GM12878 (cell line): ENCODE data around the gene NRP1. TPM values are rescaled to one million over a fixed set of nuclear protein-coding genes. Genes with fewer than 3 reads are reported as not detected.

Experiments
- ATAC-seq: fragments of 200-7000 bp; cut with Tn5 transposase; 3 replicates; pipeline ENCODE4 v1.9.1; 2020; ENCODE audit warnings: mild to moderate bottlenecking, moderate library complexity
- BruUV-seq: library from RNA; stranded (reverse); fragments of 400-500 nt; replicated peaks from 2 replicates; lab custom pipeline; 2021; lab: Mats Ljungman, UMichigan
- CTCF ChIA-PET: fragments of 300-600 bp; sonication (Branson Sonifier 250); formaldehyde crosslinking; extraction: SDS; loops from one replicate; lab custom pipeline; 2021; ENCODE audit warnings: inconsistent platforms; lab: Yijun Ruan, JAX
- POLR2A ChIA-PET: fragments of 350-600 bp; formaldehyde crosslinking; extraction: SDS; loops from one replicate; lab custom pipeline; 2021; ENCODE audit warnings: inconsistent platforms; lab: Charles Lee
- RAD21 ChIA-PET: fragments of 300-600 bp; sonication (Branson Sonifier 250); formaldehyde crosslinking; loops from one replicate; lab custom pipeline; 2023; ENCODE audit warnings: antibody characterized with exemption; ENCODE audit not compliant: unreplicated experiment; lab: Charles Lee
- SMC1A ChIA-PET: fragments of 300-600 bp; sonication (Branson Sonifier 250); formaldehyde crosslinking; loops from one replicate; lab custom pipeline; 2023; ENCODE audit not compliant: unreplicated experiment, uncharacterized antibody; lab: Charles Lee
- DNase-seq: peaks from one replicate; pipeline ENCODE4 v3.0.0-alpha.2; 2011; ENCODE audit warnings: low read depth, low spot score
- FAIRE-seq: peaks from 3 replicates; lab custom pipeline; 2011; peaks lifted over from hg19 to GRCh38; lab: Jason Lieb, UNC
- H2AFZ ChIP-seq: 2 replicates; pipeline ENCODE4 v1.6.0; 2011; ENCODE audit warnings: low read depth, low read length, control low read depth; ENCODE audit not compliant: control insufficient read depth
- H3K27ac ChIP-seq: 2 replicates; pipeline ENCODE4 v1.5.1; 2011; ENCODE audit warnings: control low read depth; ENCODE audit not compliant: control insufficient read depth, insufficient read depth
- H3K27me3 ChIP-seq, 2 experiments: replicated peaks in 1 of 2; 2 replicates each; pipeline versions ENCODE4 v1.6.0 to v1.6.1; 2011; ENCODE audit warnings: low read length in 1 of 2; ENCODE audit not compliant: control insufficient read depth in 2 of 2, insufficient read depth in 2 of 2
- H3K36me3 ChIP-seq, 2 experiments: 2 replicates each; pipeline ENCODE4 v1.5.1; 2011; ENCODE audit warnings: low read length in 1 of 2; ENCODE audit not compliant: control insufficient read depth in 2 of 2, insufficient read depth in 2 of 2
- H3K4me1 ChIP-seq: 2 replicates; pipeline ENCODE4 v1.6.1; 2011; ENCODE audit warnings: mild to moderate bottlenecking, low read length, moderate library complexity, mixed read lengths; ENCODE audit not compliant: control insufficient read depth, insufficient read depth
- H3K4me2 ChIP-seq: 2 replicates; pipeline ENCODE4 v1.6.0; 2011; ENCODE audit warnings: control low read depth; ENCODE audit not compliant: control insufficient read depth, insufficient read depth
- H3K4me3 ChIP-seq: fragments of 200-600 bp; sonication (generic); 2 replicates; pipeline ENCODE4 v1.5.1; 2016
- H3K79me2 ChIP-seq: 2 replicates; pipeline ENCODE4 v1.6.0; 2011; ENCODE audit warnings: low read length; ENCODE audit not compliant: control insufficient read depth, insufficient read depth
- H3K9ac ChIP-seq: 2 replicates; pipeline ENCODE4 v1.8.0; 2011; ENCODE audit warnings: low read length, control low read depth, mixed read lengths; ENCODE audit not compliant: control insufficient read depth, insufficient read depth
- H3K9me3 ChIP-seq: replicated peaks from 3 replicates; pipeline ENCODE4 v1.5.1; 2011; ENCODE audit warnings: mild to moderate bottlenecking, low read length; ENCODE audit not compliant: control insufficient read depth, insufficient read depth
- H4K20me1 ChIP-seq: 2 replicates; pipeline ENCODE4 v1.6.0; 2011; ENCODE audit not compliant: control insufficient read depth, insufficient read depth
- BACH1 ChIP-seq: fragments of 450-650 bp; IDR thresholded peaks from 2 replicates; pipeline ENCODE4 v1.6.1; 2017; ENCODE audit warnings: mild to moderate bottlenecking, borderline replicate concordance
- BHLHE40 ChIP-seq, 2 experiments: fragments of 450-650 bp in 1 of 2; IDR thresholded peaks; 2 replicates each; pipeline ENCODE4 v1.6.1; 2011 to 2017; ENCODE audit warnings: low read depth in 2 of 2, borderline replicate concordance in 1 of 2, improper control_type of control experiment in 1 of 2, low read length in 1 of 2, mild to moderate bottlenecking in 1 of 2
- CEBPB ChIP-seq, 2 experiments: fragments of 150-350 bp in 1 of 2; IDR thresholded peaks; 2 replicates each; pipeline ENCODE4 v1.6.1; 2012 to 2014; ENCODE audit warnings: low read depth in 2 of 2, low read length in 2 of 2, borderline replicate concordance in 1 of 2, inconsistent platforms in 1 of 2
- CREB1 ChIP-seq: IDR thresholded peaks from 2 replicates; pipeline ENCODE4 v1.6.1; 2012; ENCODE audit warnings: low read depth, mild to moderate bottlenecking, inconsistent platforms
- ESRRA ChIP-seq: IDR thresholded peaks from 2 replicates; pipeline ENCODE4 v1.6.1; 2012; ENCODE audit warnings: mild to moderate bottlenecking, low read length, improper control_type of control experiment
- IRF4 ChIP-seq: IDR thresholded peaks from 2 replicates; pipeline ENCODE4 v1.6.1; 2011; ENCODE audit warnings: low read depth, low read length
- JUNB ChIP-seq: IDR thresholded peaks from 2 replicates; pipeline ENCODE4 v1.6.1; 2016; ENCODE audit warnings: antibody characterized with exemption, mild to moderate bottlenecking
- KDM1A ChIP-seq: fragments of 200-600 bp; sonication (generic); IDR thresholded peaks from 2 replicates; pipeline ENCODE4 v1.6.1; 2016; ENCODE audit warnings: borderline replicate concordance
- NBN ChIP-seq: fragments of 450-650 bp; IDR thresholded peaks from 2 replicates; pipeline ENCODE4 v1.6.1; 2016
- RCOR1 ChIP-seq: conservative IDR thresholded peaks from 2 replicates; pipeline ENCODE4 v1.6.1; 2012; ENCODE audit warnings: low read depth, low read length, improper control_type of control experiment
- SREBF2 ChIP-seq: IDR thresholded peaks from 2 replicates; pipeline ENCODE4 v1.6.1; 2012; ENCODE audit warnings: mild to moderate bottlenecking, low read length
- TAF1 ChIP-seq: IDR thresholded peaks from 2 replicates; pipeline ENCODE4 v1.6.1; 2011; ENCODE audit warnings: mild to moderate bottlenecking, low read depth, low read length, borderline replicate concordance
- WGBS: methylation state at CpG from one replicate; pipeline ENCODE4 v1.1.6; 2016; ENCODE audit warnings: low lambda C conversion rate; ENCODE audit not compliant: insufficient replicate concordance, insufficient coverage; ENCODE audit errors: missing lambda C conversion rate; 5-methylcytosine and 5-hydroxymethylcytosine counted together
- in situ Hi-C: fragments of 300-500 bp; cut with MboI; formaldehyde crosslinking; loops from 9 replicates; pipeline ENCODE4 v1.14.3; 2018; ENCODE audit warnings: mixed read lengths
- intact Hi-C: fragments of 100-400 bp; cut with micrococcal nuclease; formaldehyde crosslinking; loops from one replicate; pipeline ENCODE4 v1.14.2; 2022; ENCODE audit not compliant: unreplicated experiment
- polyA plus RNA-seq, 11 experiments: library from polyadenylated mRNA; depleted of rRNA in 4 of 11; unstranded in 6 of 11; stranded (reverse) in 5 of 11; fragments of >200 nt; fragmentation: Nextera tagmentation in 4 of 11; fragmentation: Illumina TruSeq in 1 of 11; extraction: Ambion mirVana in 4 of 11; extraction: Trizol in 1 of 11; gene quantifications; 1 replicate in 1 of 11; 2 replicates in 10 of 11; pipeline versions ENCODE4 v1.2.1 to v1.2.3, GENCODE V29; 2011 to 2016; ENCODE audit warnings: inconsistent platforms in 2 of 11, missing spikeins in 2 of 11, low read depth in 1 of 11
- total RNA-seq, 4 experiments: library from RNA; depleted of rRNA in 3 of 4; stranded (reverse); fragments of >200 nt in 3 of 4; fragmentation: Illumina TruSeq in 1 of 4; extraction: Trizol in 1 of 4; gene quantifications; 2 replicates each; pipeline versions ENCODE4 v1.2.1 to v1.2.3, GENCODE V29; 2013 to 2021
- TF ChIP-seq, protein P1 (sequence below): IDR thresholded peaks from 2 replicates; pipeline ENCODE4 v1.6.1; 2012; ENCODE audit warnings: mild to moderate bottlenecking, low read depth, low read length

The NRP1 gene
- total and polyA plus RNA-seq, 10 of the 15 experiments (the other 5 are each of a cell fraction or from before 2014, with no cell fraction given) = 0.11 to 12.1 (median 0.52) TPM

DNA sequence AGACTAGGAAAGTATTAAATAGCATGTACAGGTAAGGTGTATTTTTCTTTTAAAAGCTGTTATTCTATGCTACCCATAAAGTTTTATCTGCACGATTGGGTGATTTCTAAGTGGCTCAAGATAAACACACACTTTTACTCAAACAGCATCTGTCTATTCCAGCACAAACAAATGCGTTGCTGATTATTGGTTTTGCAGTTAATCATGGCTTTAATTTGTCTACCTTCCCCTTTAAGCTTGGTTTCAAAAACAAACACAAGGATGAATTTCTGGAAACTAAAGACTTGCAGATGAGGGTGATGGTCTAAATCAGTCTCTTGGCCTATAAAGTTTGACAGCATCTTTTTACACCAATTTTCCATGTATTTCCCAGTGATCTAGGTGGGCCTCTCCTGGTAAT lies 94.2 kb downstream of the NRP1 start:
- Histone ChIP-seq H3K27me3 (no peaks in the 10 kb centered on the region), H3K4me2 (no peak overlapping the region), H3K9ac (no peak overlapping the region), H3K36me3 (no peaks in the 10 kb centered on the region), H3K9me3 (no peaks in the 10 kb centered on the region), H3K27ac (no peak overlapping the region), H2AFZ (no peak overlapping the region), H3K4me3 (no peak overlapping the region), H3K79me2 (no peaks in the 10 kb centered on the region), H4K20me1 (no peaks in the 10 kb centered on the region), H3K4me1 (no peaks in the 10 kb centered on the region; the same call in 1 of the 2 replicates)
- in situ Hi-C loops (no loop called here), intact Hi-C loops (no loop called here)
- ChIA-PET POLR2A (no interaction called here), RAD21 (no interaction called here), SMC1A (interaction anchor here (0.6 to 1.0 kb wide), 3 partner anchors 9 to 32 kb away, joined by 3 read pairs; no protein-coding TSS in a partner anchor), CTCF (interaction anchor here (1.2 kb wide), 1 partner anchor 66 kb away, joined by 4 read pairs; no protein-coding TSS in a partner anchor)
- no TSS peak for BruUV-seq
- 25% methylated on average over 2 of the region's 2 CpGs for WGBS
- no peak for FAIRE-seq
- TF ChIP-seq CREB1 (no peak), JUNB (no peak), ESRRA (no peak), KDM1A (no peak), CEBPB (IDR thresholded peaks at IDR 0.05; ENCODE audit: borderline replicate concordance in 1 of 2, low read depth in 2 of 2, low read length in 2 of 2) (no peak), SREBF2 (no peak), RCOR1 (no peak), TAF1 (no peak), NBN (no peak), BHLHE40 (IDR thresholded peaks at IDR 0.05; ENCODE audit: borderline replicate concordance in 1 of 2, low read depth in 2 of 2, low read length in 1 of 2) (no peak), BACH1 (no peak), IRF4 (no peak)
- TF ChIP-seq, protein P1, sequence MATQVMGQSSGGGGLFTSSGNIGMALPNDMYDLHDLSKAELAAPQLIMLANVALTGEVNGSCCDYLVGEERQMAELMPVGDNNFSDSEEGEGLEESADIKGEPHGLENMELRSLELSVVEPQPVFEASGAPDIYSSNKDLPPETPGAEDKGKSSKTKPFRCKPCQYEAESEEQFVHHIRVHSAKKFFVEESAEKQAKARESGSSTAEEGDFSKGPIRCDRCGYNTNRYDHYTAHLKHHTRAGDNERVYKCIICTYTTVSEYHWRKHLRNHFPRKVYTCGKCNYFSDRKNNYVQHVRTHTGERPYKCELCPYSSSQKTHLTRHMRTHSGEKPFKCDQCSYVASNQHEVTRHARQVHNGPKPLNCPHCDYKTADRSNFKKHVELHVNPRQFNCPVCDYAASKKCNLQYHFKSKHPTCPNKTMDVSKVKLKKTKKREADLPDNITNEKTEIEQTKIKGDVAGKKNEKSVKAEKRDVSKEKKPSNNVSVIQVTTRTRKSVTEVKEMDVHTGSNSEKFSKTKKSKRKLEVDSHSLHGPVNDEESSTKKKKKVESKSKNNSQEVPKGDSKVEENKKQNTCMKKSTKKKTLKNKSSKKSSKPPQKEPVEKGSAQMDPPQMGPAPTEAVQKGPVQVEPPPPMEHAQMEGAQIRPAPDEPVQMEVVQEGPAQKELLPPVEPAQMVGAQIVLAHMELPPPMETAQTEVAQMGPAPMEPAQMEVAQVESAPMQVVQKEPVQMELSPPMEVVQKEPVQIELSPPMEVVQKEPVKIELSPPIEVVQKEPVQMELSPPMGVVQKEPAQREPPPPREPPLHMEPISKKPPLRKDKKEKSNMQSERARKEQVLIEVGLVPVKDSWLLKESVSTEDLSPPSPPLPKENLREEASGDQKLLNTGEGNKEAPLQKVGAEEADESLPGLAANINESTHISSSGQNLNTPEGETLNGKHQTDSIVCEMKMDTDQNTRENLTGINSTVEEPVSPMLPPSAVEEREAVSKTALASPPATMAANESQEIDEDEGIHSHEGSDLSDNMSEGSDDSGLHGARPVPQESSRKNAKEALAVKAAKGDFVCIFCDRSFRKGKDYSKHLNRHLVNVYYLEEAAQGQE = no peak
- DNase-seq = no peak
- no peak for ATAC-seq
